Measurements from ENCODE around the gene HOXA9. TPM values are rescaled to one million over a fixed set of nuclear protein-coding genes. Genes with fewer than 3 reads are reported as not detected.

The HOXA9 gene
- total RNA-seq, 1 donor from 2014 or later: not detected

DNA sequence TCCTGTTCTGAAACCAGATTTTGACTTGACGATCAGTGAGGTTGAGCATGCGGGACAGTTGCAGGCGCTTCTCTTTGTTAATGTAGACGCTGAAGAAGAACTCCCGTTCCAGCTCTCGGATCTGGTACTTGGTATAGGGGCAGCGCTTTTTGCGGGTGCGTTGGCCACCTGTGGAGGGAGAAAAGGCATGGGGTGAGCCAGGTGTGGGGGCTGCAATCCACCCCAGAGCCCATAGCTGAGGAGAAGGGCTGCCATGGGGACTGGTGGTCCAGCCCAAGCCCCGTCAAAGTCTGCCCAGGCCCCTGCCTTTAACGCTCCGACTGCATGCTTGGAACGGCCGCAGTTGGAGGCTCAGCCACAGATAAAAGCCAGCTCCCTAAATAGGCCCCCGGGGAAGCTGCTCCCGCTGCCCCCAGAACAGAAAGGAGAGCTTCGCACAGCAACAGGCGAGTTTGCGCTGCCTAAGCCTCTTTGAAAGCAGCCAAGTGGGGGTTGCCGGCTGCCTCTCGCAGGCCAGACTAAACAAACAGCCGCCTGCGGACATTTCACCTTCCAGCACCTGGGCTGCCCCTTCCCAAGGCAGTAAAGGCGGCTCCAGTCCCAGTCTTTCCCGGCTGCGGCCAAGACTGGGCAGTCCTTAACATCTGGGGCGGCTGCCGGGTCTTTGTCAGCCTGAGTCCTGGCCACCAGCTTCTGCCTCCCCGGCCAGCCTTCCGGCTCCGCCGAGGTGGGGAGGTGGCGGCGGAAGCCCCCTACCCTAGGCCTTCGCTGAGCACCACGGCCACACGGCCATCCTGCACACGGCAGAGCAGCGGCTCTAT lies 17.7 kb upstream of the HOXA9 start:
- Histone ChIP-seq H4K20me1 (ENCODE audit: insufficient read depth, low read length) (peaks cover 13% of the 10 kb centered on the region), H3K27ac (ENCODE audit: low read depth, low read length) (no peak overlapping the region), H3K4me2 (ENCODE audit: low read length) (no peak overlapping the region), H3K79me2 (ENCODE audit: insufficient read depth, low read length) (no peaks in the 10 kb centered on the region), H3K9ac (ENCODE audit: low read length) (no peak overlapping the region), H2AFZ (ENCODE audit: low read depth, low read length) (no peak overlapping the region), H3K27me3 (ENCODE audit: insufficient read depth, low read length) (peaks cover 97% of the 10 kb centered on the region), H3K4me3 (ENCODE audit: insufficient read depth, low read depth, low read length) (no peak overlapping the region), H3K4me1 (ENCODE audit: insufficient read depth, low read length) (peaks cover 7% of the 10 kb centered on the region), H3K9me3 (ENCODE audit: insufficient read depth, low read depth, low read length) (peaks cover 3% of the 10 kb centered on the region), H3K36me3 (ENCODE audit: insufficient read depth, low read length) (no peaks in the 10 kb centered on the region)
- peak; percentile 77 for TF ChIP-seq EZH2 (IDR thresholded peaks at IDR 0.05; ENCODE audit: insufficient read depth, low read length)
- TF ChIP-seq, protein P1, sequence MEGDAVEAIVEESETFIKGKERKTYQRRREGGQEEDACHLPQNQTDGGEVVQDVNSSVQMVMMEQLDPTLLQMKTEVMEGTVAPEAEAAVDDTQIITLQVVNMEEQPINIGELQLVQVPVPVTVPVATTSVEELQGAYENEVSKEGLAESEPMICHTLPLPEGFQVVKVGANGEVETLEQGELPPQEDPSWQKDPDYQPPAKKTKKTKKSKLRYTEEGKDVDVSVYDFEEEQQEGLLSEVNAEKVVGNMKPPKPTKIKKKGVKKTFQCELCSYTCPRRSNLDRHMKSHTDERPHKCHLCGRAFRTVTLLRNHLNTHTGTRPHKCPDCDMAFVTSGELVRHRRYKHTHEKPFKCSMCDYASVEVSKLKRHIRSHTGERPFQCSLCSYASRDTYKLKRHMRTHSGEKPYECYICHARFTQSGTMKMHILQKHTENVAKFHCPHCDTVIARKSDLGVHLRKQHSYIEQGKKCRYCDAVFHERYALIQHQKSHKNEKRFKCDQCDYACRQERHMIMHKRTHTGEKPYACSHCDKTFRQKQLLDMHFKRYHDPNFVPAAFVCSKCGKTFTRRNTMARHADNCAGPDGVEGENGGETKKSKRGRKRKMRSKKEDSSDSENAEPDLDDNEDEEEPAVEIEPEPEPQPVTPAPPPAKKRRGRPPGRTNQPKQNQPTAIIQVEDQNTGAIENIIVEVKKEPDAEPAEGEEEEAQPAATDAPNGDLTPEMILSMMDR (IDR thresholded peaks at IDR 0.05; ENCODE audit: insufficient read depth, low read depth, low read length): no peak
- no peak for DNase-seq (ENCODE audit: low read depth)
- Mint-ChIP-seq H3K4me3 (ENCODE audit: unreplicated experiment) (no peak overlapping the region), H3K4me1 (ENCODE audit: low read depth, unreplicated experiment) (no peaks in the 10 kb centered on the region), H3K9me3 (ENCODE audit: unreplicated experiment) (peaks cover 32% of the 10 kb centered on the region), H3K27me3 (ENCODE audit: low read depth, unreplicated experiment) (peaks cover 88% of the 10 kb centered on the region), H3K36me3 (ENCODE audit: low read depth, unreplicated experiment) (peaks cover 2% of the 10 kb centered on the region), H3K27ac (ENCODE audit: unreplicated experiment) (no peak overlapping the region)
- no peak for FAIRE-seq

DNA sequence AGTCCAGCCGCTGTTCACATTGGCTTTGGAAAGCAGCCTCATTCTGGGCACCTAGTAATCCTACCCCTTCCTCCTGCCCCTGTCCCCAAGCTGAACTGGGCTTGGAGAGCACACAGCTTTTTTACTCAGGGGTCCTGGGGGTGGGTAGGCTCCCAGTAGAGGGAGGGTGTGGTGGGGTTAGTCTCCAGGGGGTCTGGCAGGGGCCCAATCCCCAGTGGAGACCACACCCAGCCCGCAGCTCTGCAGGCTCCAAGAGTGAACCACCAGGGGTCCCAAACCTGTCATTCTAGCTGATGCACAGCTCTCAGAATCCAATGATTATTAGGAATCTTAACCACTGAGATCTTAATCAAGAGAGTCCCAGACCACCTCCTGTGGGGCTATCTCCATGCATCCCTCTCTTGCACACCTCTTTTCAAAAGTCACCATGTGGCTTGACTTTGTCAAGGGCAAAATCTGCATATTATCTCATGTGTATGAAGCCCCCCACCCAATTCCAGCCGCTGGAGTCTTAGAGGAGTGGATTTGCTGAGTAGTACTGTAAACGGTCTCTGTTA lies 17.0 kb upstream of the HOXA9 start:
- H2AFZ ChIP-seq (ENCODE audit: low read depth, low read length): no peak overlapping the region
- H3K9me3 Mint-ChIP-seq (ENCODE audit: unreplicated experiment): peaks cover 34% of the 10 kb centered on the region
- peaks cover 3% of the 10 kb centered on the region for H3K9me3 ChIP-seq (ENCODE audit: insufficient read depth, low read depth, low read length)
- H3K4me3 Mint-ChIP-seq (ENCODE audit: unreplicated experiment): no peak overlapping the region
- FAIRE-seq (no peak), DNase-seq (ENCODE audit: low read depth) (no peak)
- peaks cover 7% of the 10 kb centered on the region for H3K4me1 ChIP-seq (ENCODE audit: insufficient read depth, low read length)
- H3K4me2 ChIP-seq (ENCODE audit: low read length): no peak overlapping the region
- TF ChIP-seq, protein P1 (IDR thresholded peaks at IDR 0.05; ENCODE audit: insufficient read depth, low read depth, low read length): no peak
- TF ChIP-seq EZH2 (IDR thresholded peaks at IDR 0.05; ENCODE audit: insufficient read depth, low read length): no peak
- peak overlapping the region; percentile 41 for H3K27ac Mint-ChIP-seq (ENCODE audit: unreplicated experiment)
- no peak overlapping the region for H3K4me3 ChIP-seq (ENCODE audit: insufficient read depth, low read depth, low read length)
- peaks cover 2% of the 10 kb centered on the region for H3K36me3 Mint-ChIP-seq (ENCODE audit: low read depth, unreplicated experiment)
- no peaks in the 10 kb centered on the region for H3K4me1 Mint-ChIP-seq (ENCODE audit: low read depth, unreplicated experiment)
- peaks cover 88% of the 10 kb centered on the region for H3K27me3 Mint-ChIP-seq (ENCODE audit: low read depth, unreplicated experiment)
- no peaks in the 10 kb centered on the region for H3K79me2 ChIP-seq (ENCODE audit: insufficient read depth, low read length)
- peaks cover 97% of the 10 kb centered on the region for H3K27me3 ChIP-seq (ENCODE audit: insufficient read depth, low read length)
- no peak overlapping the region for H3K27ac ChIP-seq (ENCODE audit: low read depth, low read length)
- H4K20me1 ChIP-seq (ENCODE audit: insufficient read depth, low read length): peaks cover 13% of the 10 kb centered on the region
- H3K36me3 ChIP-seq (ENCODE audit: insufficient read depth, low read length): no peaks in the 10 kb centered on the region
- H3K9ac ChIP-seq (ENCODE audit: low read length): no peak overlapping the region

All from astrocyte (in vitro differentiated cells and primary cell).